Muscle of leg (tissue), 11 donors: ENCODE results near the gene TLCD5. TPM values are rescaled to one million over a fixed set of nuclear protein-coding genes. Genes with fewer than 3 reads are reported as not detected.

Experiments
- DNase-seq: peaks from one replicate; pipeline ENCODE4 v3.0.0; 2013
- H3K27ac ChIP-seq: one replicate; pipeline ENCODE4 v1.5.1; 2013; ENCODE audit warnings: mild to moderate bottlenecking, low read length, control low read depth
- H3K27me3 ChIP-seq: one replicate; pipeline ENCODE4 v1.6.1; 2013; ENCODE audit warnings: low read length; ENCODE audit not compliant: control insufficient read depth, insufficient read depth
- H3K36me3 ChIP-seq: one replicate; pipeline ENCODE4 v1.6.1; 2013; ENCODE audit warnings: low read length; ENCODE audit not compliant: control insufficient read depth, insufficient read depth
- H3K4me1 ChIP-seq: one replicate; pipeline ENCODE4 v1.6.1; 2013; ENCODE audit warnings: low read length; ENCODE audit not compliant: control insufficient read depth, insufficient read depth
- H3K4me3 ChIP-seq: one replicate; pipeline ENCODE4 v1.5.1; 2013; ENCODE audit warnings: low read length, control low read depth
- H3K9me3 ChIP-seq: replicated peaks from 2 replicates; pipeline ENCODE4 v1.6.1; 2013; ENCODE audit warnings: low read depth, low read length; ENCODE audit not compliant: control insufficient read depth
- WGBS: methylation state at CpG from one replicate; pipeline ENCODE4 v1.1.5; 2013; ENCODE audit warnings: missing lambda C conversion rate; ENCODE audit not compliant: insufficient coverage; 5-methylcytosine and 5-hydroxymethylcytosine counted together
- polyA plus RNA-seq, 8 donors: library from polyadenylated mRNA; unstranded; fragments of 120-200 nt; gene quantifications; one replicate each; pipeline versions ENCODE4 v1.2.1 to v1.2.3, GENCODE V29; 2013; ENCODE audit warnings: inconsistent platforms in 1 of 8, low replicate concordance in 1 of 8; ENCODE audit not compliant: insufficient read length in 8 of 8, insufficient read depth in 1 of 8
- total RNA-seq: library from RNA; stranded (reverse); fragments of 120-200 nt; gene quantifications from one replicate; pipeline ENCODE4 v1.2.4, GENCODE V29; 2013

Gene TLCD5
- total and polyA plus RNA-seq, 9 donors: 6.0 to 9.1 (median 7.7) TPM

- Histone ChIP-seq H3K4me1 (peaks cover 2% of the 10 kb centered on the region), H3K9me3 (no peaks in the 10 kb centered on the region), H3K27ac (no peak overlapping the region), H3K27me3 (peaks cover 4% of the 10 kb centered on the region), H3K4me3 (no peak overlapping the region), H3K36me3 (no peaks in the 10 kb centered on the region)
- no peak for DNase-seq
- 84% methylated on average over 12 of the region's 12 CpGs for WGBS
Observed at GRCh38 chr11:120305286-120305685, 19.8 kb upstream of the TLCD5 start.

DNA sequence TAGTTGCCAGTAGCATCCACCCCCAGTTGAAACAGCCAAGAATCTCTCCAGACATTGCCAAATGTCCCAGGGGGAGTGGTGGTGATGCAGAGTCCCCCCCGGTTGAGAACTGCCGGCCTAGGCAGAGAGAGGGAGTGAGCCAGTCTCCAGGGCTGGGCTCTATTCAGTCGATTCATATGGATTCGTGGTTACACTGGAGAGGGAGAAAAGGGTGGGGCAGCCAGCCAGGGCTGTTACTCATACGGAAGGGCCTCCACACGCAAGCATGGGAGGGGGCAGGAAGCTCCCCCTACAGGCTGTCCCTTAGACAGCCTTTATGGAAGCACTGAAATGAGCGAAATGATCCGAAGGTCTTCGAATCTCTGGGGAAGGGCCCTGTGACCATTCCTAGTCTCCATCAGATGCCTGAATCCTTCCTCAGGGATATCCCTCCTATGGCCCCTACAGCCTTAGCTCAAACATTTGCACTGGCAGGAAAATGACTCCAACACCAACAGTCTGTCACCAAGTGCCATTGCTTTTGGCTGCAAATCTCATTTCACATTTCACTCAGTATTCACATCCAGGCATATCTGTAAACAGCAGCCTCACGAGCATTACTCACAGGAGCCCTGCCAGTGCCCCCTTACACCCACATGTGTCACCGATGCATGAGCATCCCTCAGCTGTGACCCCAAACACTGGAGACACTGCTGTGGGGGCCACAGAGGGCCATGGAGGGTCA, 18.4 kb upstream of the TLCD5 start:
- H3K4me1 ChIP-seq: peaks cover 2% of the 10 kb centered on the region
- no peaks in the 10 kb centered on the region for H3K36me3 ChIP-seq
- 31% methylated on average over 6 of the region's 11 CpGs for WGBS
- peaks cover 8% of the 10 kb centered on the region for H3K27me3 ChIP-seq
- DNase-seq: peak; percentile 54
- no peak overlapping the region for H3K27ac ChIP-seq
- no peaks in the 10 kb centered on the region for H3K9me3 ChIP-seq
- no peak overlapping the region for H3K4me3 ChIP-seq

GRCh38 chr11:120307476-120307875, 17.6 kb upstream of the TLCD5 start:
- no peaks in the 10 kb centered on the region for H3K9me3 ChIP-seq
- WGBS: 85% methylated on average over 5 of the region's 11 CpGs
- H3K4me3 ChIP-seq: no peak overlapping the region
- H3K27ac ChIP-seq: no peak overlapping the region
- peaks cover 8% of the 10 kb centered on the region for H3K27me3 ChIP-seq
- H3K4me1 ChIP-seq: peaks cover 2% of the 10 kb centered on the region
- DNase-seq: no peak
- no peaks in the 10 kb centered on the region for H3K36me3 ChIP-seq

GRCh38 chr11:120308081-120308480, 17.0 kb upstream of the TLCD5 start:
- no peak overlapping the region for H3K27ac ChIP-seq
- no peaks in the 10 kb centered on the region for H3K36me3 ChIP-seq
- H3K4me3 ChIP-seq: no peak overlapping the region
- WGBS: 20% methylated on average over 1 of the region's 7 CpGs
- H3K4me1 ChIP-seq: no peaks in the 10 kb centered on the region
- DNase-seq: no peak
- no peaks in the 10 kb centered on the region for H3K9me3 ChIP-seq
- H3K27me3 ChIP-seq: peaks cover 8% of the 10 kb centered on the region

DNA sequence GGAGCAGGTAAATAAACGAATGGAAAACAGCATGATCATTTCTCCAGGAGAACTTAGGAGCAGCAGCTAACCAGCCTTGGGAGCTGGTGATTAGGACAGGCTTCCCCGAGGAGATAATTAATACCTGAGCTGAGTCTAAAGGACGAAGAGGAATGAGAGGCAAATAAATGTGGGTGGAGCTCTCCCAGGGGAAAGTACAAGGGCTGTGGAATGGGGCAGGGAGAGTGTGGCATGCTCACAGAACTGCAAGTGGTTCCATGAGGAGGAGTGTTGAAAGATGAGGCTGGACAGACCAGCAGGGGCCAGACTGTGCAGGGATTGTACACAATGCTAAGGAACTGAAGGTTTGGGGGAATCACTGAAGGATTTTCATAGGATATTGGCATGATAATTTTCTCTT, 14.2 kb upstream of the TLCD5 start:
- no peaks in the 10 kb centered on the region for H3K9me3 ChIP-seq
- no peak overlapping the region for H3K27ac ChIP-seq
- H3K4me1 ChIP-seq: peaks cover 4% of the 10 kb centered on the region
- H3K36me3 ChIP-seq: no peaks in the 10 kb centered on the region
- no peak for DNase-seq
- no peak overlapping the region for H3K4me3 ChIP-seq
- WGBS: 58% methylated on average over 3 of the region's 3 CpGs
- H3K27me3 ChIP-seq: peaks cover 8% of the 10 kb centered on the region

DNA sequence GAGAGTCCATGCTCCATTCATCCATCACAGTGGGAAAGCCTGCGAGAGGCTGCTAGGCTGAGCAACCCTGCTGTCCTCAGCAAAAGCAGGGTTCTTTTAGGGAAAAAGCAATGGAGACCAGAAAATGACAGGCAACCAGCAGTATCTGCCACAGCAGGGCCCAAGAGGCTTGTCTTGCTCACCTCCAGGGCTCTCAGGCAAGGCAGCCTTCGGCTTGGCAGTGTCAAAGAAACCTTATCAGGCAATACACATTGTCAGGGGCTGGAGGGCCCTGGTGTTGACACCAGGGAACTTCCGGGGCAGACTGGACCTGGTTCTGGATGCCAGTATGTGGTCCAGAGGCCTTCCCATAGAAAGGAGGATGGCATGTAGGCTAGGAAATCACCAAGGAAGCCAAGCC, 10.2 kb upstream of the TLCD5 start:
- WGBS: 55% methylated on average over 3 of the region's 3 CpGs
- Histone ChIP-seq H3K4me3 (no peak overlapping the region), H3K9me3 (no peaks in the 10 kb centered on the region), H3K4me1 (peaks cover 20% of the 10 kb centered on the region), H3K27me3 (peaks cover 6% of the 10 kb centered on the region), H3K36me3 (no peaks in the 10 kb centered on the region), H3K27ac (no peak overlapping the region)
- DNase-seq: no peak

DNA sequence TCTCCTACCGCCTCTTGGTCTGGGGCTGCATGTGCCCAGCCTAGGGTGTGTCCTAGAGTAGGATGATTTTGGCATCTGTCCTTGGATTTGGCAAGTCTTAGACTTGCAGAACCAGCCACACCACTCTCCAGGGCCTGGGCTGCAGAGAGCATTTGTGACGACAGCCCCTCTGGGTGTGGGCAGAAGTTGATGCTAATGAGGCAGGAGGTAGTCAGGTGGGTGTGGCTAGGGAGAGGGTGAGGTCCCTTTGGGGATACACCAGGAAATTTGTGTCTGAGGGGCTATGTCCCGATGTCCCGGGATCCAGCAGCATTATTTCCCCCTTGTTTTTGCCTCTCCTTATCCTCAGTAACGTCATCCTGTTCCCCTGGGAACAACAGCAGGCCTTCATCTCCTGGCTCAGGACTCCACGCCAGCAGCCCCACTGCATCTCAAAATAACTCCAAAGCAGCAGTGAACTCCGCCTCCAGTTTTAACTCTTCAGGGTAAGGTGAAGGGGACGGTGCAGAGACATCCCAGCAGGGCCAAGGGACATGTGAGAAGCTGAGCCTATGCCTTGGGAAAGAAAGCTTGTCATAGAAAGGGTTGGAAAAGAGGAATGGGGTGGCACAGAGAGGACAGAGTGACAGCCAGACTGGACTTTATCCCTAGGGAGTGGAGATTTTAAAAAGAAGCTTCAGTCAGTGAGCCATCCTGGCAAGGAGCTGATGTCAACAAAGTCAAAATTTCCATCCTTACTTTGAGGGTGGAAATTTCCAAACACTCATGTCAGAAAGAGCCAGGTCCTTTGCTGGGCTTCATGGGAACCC, 8.0 kb upstream of the TLCD5 start:
- Histone ChIP-seq H3K36me3 (no peaks in the 10 kb centered on the region), H3K27ac (no peak overlapping the region), H3K4me3 (no peak overlapping the region), H3K9me3 (no peaks in the 10 kb centered on the region), H3K4me1 (peaks cover 20% of the 10 kb centered on the region), H3K27me3 (no peaks in the 10 kb centered on the region)
- DNase-seq: peak; percentile 82
- WGBS: 7% methylated on average over 3 of the region's 8 CpGs

- H3K9me3 ChIP-seq: no peaks in the 10 kb centered on the region
- DNase-seq: no peak
- no peak overlapping the region for H3K27ac ChIP-seq
- WGBS: 80% methylated on average over 2 of the region's 10 CpGs
- H3K36me3 ChIP-seq: no peaks in the 10 kb centered on the region
- no peaks in the 10 kb centered on the region for H3K27me3 ChIP-seq
- H3K4me3 ChIP-seq: no peak overlapping the region
- H3K4me1 ChIP-seq: peaks cover 20% of the 10 kb centered on the region
Observed at GRCh38 chr11:120317689-120318480, 7.2 kb upstream of the TLCD5 start.

GRCh38 chr11:120318906-120319305, 6.2 kb upstream of the TLCD5 start:
- H3K4me3 ChIP-seq: no peak overlapping the region
- no peaks in the 10 kb centered on the region for H3K27me3 ChIP-seq
- H3K4me1 ChIP-seq: peaks cover 19% of the 10 kb centered on the region
- H3K9me3 ChIP-seq: no peaks in the 10 kb centered on the region
- no peak overlapping the region for H3K27ac ChIP-seq
- 100% methylated on average over 2 of the region's 4 CpGs for WGBS
- no peaks in the 10 kb centered on the region for H3K36me3 ChIP-seq
- DNase-seq: no peak

- H3K4me3 ChIP-seq: no peak overlapping the region
- no peaks in the 10 kb centered on the region for H3K9me3 ChIP-seq
- WGBS: 25% methylated on average over 2 of the region's 3 CpGs
- DNase-seq: no peak
- peak overlapping the region; percentile 86 for H3K27ac ChIP-seq
- peaks cover 9% of the 10 kb centered on the region for H3K36me3 ChIP-seq
- no peaks in the 10 kb centered on the region for H3K27me3 ChIP-seq
- H3K4me1 ChIP-seq: peaks cover 18% of the 10 kb centered on the region
Observed at GRCh38 chr11:120326228-120326627, 1.1 kb downstream of the TLCD5 start.
